Activated CD4-positive, CD25-positive, alpha-beta regulatory T cell (primary cell): ENCODE data around the gene WDHD1.
"Not testable (repeated sequence)": the region's sequence is repeated elsewhere in the genome, so short reads cannot be mapped to it uniquely, and the experiment has no call there.

ENCODE experiments used
- DNase-seq, 4 experiments: peaks; one replicate each; lab custom pipeline; 2025; lab: John Stamatoyannopoulos, UW

The WDHD1 gene

DNA sequence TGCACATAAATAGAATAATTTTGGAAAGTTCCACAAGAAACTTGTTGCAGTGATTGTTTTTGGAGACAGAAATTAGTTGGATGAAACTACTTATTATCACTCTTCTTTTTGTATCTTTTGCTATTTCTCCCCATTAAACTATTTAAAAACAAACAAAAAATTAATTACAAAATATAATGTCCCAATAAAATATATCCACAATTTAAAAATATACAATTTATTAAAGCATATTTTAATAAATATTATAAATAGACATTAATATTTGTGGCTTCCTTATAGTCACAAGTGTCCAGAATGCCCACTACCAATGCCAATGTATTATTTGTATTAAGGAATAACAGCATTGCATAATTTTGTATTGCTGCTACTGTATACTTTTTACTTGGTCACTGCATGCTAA is 71.8 kb downstream of the WDHD1 start:
- no peak for DNase-seq

DNA sequence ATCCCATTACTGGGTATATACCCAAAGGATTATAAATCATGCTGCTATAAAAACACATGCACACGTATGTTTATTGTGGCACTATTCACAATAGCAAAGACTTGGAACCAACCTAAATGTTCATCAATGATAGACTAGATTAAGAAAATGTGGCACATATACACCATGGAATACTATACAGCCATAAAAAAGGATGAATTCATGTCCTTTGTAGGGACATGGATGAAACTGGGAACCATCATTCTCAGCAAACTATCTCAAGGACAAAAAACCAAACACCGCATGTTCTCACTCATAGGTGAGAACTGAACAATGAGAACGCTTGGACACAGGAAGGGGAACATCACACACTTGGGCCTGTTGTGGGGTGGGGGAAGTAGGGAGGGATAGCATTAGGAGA is 73.3 kb downstream of the WDHD1 start:
- DNase-seq, result not testable (repeated sequence)

DNA sequence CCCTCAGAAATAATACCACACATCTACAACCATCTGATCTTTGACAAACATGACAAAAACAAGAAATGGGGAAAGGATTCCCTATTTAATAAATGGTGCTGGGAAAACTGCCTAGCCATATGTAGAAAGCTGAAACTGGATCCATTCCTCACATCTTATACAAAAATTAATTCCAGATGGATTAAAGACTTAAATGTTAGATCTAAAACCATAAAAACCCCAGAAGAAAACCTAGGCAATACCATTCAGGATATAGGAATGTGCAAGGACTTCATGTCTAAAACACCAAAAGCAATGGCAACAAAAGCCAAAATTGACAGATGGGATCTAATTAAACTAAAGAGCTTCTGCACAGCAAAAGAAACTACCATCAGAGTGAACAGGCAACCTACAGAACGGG is 74.1 kb downstream of the WDHD1 start:
- not testable (repeated sequence) for DNase-seq

DNA sequence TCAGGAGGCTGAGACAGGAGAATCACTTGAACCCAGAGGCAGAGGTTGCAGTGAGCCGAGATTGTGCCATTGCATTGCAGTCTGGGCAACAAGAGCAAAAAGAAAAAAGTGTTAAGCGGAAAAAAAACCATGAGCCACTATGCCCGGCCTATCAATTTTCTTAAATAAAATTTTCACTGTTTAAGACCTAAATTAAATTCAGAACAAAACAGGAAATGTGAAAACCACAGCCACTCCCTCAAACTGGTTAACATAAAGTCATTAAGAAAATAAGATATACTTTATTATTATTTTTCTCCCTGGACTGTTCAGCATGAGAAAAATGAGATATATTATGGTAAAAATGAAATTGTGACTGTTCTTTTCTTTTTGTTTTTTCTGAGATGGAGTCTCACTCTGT is 79.7 kb downstream of the WDHD1 start:
- DNase-seq, result no peak

DNA sequence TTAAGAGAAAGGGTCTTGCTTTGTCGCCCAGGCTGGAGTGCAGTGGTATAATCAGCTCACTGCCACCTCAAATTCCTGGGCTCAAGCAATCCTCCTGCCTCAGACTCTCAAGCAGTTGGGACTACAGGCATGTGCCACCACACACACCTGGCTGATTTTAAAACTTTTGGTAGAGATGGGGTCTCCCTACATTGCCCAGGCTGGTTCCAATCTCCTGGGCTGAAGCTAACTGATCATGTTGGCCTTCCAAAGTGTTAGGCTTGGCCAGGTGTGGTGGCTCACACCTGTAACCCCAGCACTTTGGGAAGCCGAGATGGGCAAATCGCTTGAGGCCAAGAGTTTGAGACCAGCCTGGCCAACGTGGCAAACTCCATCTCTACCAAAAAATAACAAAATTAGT is 80.4 kb downstream of the WDHD1 start:
- no peak for DNase-seq

DNA sequence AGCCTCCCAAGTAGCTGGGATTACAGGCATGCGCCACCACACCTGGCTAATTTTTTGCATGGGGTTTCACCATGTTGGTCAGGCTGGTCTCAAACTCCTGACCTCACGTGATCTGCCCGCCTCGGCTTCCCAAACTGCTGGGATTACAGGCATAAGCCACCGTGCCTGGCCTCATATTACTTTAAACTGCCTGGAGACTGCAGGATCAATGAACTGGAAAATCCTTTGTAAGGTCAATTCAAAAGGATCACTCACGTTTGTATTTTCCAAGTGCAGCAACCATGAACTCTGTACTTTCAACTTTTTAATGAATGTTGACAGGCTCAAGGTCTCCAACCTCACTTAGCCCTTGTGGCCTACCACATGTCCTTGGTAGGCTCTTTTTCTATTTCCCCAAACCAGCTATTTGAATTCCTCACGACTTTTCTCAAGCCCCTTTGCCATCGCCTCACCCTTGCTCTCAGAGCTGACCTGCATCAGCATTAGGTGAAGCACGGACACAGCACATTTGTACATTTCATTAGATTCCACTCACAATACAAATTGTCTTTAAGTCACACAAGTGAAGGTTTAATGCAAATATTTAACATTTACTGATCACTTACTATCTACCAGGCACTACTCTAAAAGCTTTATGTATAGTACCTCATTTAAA is 82.0 kb downstream of the WDHD1 start:
- DNase-seq, result no peak

DNA sequence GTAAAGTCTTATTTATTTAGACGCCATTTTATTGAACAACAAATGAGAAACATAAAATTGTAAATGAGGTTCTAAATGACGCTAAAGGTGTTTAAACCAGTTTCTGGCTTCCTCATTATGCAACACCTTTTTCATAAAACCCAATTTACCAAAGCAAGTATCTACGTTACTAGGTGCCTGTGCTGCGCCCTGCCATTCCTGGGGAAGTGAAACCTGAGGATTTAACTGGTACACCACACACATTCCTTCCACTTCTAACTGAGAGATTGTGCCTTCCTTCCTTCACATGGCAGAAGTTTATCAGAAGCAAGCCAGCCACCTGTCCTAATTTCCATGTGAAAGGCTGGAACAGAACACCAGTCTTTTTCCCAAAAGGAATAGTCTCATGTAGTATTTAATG is 84.0 kb downstream of the WDHD1 start:
- no peak for DNase-seq

DNA sequence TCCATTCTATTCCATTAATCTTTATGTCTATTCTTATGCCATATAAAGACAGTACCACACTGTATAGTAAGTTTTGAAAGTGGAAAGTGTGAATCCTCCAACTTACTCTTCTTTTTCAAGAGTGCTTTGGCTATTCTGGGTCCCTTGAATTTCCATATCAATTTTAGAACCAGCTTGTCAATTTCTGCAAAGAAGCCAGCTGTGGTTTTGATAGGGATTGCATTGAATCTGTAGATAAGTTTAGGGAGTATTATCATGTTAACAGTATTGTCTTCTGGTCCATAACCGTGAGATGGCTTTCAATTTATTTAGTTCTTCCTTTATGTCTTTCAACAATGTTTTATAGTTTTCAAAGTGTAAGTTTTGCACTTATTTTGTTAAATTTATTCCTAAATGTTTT is 90.1 kb downstream of the WDHD1 start:
- DNase-seq, result no peak

DNA sequence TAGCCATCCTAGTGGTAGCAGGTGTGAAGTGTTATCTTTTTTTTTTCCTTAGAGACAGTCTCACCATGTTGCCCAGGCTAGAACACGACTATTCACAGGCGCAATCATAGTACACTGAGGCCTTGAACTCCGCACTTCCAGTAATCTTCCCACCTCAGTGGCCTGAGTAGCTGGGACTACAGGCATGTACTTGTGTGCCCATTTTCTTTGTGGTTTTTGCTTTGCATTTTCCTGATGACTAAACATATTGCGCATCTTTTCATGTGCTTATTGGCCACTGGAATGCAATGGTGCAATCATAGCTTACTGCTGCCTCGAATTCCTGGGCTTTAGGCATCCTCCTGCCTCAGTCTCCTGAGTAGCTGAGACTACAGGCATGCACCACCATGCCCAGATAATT is 90.9 kb downstream of the WDHD1 start:
- no peak for DNase-seq

DNA sequence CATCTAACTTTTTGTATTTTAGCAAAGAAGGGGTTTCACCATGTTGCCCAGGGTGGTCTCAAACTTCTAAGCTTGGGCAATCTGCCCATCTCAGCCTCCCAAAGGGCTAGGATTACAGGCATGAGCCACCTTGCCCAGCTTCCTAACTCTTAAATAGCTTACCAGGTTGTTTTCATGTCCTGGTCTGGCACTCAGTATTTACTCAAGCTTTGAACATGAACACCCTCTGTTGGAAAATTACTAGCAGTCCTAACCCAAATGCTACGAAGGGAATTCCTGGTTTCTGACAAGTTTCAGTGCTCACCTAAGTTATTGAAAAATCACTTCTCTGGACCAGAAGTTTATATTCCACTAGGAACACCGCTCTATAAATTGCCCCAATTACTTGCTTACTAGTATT is 91.8 kb downstream of the WDHD1 start:
- no peak for DNase-seq

DNA sequence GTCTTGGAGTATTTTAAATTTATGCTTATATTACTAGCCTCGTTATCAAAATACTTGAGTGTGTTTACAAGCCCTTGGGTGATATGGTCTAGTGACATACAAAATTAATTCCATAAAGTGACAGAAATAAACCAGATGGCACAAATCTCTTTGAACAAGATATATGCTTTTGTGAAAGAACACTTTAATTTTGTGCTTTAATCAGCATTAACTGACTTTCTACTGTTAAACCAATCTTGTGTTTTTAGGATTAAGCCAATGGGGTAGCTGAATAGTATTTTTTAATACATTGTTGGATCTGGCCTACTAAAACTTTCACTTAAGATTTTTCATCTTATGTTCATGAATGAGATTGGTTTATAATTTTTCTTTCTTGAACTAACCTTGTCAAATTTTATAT is 93.9 kb downstream of the WDHD1 start:
- no peak for DNase-seq

DNA sequence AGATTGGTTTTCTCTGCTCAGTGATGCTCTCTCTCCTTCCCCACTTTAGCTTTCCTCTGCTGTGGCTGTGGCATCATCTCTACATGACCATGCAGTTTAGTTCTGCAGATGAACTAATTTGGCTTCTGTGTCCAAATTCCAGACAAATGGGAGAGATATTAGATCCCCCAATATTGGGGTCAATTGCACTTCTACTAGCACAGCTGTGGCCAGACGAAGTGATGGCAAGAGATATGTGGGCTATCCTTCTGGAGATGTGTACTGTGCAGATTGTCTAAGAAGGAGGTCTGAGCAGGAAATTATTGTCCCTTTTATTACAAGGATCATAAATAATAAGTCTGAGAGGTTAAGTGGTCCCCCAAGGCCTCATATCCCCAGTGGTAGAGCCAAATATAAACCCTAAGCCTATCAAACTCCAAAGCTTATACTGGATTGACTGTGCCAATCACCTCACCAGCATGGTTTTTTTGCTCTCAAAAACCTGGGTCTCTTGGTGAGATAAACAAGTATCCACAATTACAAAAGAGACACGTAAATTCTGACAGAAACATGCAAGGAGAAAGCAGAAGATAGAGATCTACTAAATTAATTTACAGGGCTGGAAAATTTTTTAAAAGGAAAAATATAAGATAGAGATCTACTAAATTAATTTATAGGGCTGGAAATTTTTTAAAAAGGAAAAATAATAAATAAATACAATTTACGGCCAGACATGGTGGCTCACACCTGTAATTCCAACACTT is 95.1 kb downstream of the WDHD1 start:
- no peak for DNase-seq

DNA sequence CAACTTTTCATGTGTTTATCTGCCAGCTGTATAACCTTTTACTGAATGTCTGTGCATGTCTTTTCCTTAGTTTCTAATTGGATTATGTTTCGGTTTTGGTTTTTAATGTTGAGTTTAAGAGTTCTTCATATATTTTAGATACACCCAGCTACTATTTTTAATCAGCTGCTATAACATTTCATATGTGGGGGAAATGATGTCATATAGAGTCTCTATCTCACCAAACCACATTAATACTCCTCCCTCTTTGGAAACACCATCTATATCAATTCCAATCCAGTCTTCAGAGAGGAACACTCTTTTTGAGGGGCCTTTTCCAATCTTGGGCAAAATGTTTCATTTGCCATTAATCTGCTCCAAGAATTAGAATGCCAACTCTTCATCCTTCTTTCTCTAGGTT is 95.8 kb downstream of the WDHD1 start:
- DNase-seq, result no peak

DNA sequence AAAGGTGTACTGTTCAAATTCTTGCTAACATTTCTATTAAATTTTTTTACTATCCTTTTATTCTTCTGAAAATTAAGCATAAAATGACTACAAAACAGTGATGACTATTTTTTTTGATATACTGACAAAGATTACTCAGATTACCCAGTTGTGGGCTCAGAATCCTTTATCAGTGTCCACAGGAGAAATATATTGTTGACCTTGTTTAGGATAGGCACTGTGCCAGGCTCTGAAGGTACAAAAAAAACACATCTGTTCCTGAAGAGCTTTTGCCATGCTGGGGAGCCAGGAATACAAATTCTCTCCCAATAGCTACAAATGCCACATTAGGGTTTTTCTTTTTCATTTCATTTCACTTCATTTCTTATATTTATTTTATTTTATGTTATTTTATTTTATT is 97.3 kb downstream of the WDHD1 start:
- no peak for DNase-seq

DNA sequence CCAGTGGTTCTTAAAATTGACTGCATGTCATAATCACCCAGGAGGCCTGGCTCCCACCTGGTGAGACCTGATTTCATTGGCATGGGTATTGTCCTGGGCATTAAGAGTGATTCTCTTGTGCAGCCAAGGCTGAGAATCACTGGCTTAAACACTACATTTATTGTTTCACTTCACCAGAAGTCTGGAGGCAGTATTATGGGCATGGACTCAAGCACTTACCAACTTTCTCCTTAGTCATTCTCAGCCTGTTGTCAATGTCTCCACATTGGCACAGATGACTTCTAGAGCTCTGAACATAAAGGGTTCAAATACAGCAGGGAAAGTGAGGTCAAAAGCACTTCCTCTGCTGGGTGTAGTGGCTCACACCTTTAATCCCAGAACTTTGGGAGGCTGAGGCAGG is 98.7 kb downstream of the WDHD1 start:
- no peak for DNase-seq

DNA sequence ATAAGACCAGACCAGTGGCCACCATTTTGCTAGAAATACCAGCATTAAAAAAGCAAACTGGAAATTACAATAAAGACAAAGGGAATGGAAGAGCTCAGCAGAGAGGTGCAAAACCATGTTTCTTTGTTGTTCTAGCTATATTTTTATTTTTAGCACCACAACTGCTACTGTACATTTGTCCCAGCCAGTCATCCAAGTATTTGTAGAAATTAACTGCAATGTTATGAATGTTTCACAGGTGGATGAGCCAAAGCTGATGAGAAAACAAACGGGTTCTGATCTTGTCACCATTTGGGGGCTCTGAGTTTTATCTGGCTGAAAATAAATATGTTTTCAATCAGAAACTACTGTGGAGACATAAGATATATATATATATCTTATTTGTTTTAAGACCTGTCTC is 99.3 kb downstream of the WDHD1 start:
- DNase-seq, result no peak

DNA sequence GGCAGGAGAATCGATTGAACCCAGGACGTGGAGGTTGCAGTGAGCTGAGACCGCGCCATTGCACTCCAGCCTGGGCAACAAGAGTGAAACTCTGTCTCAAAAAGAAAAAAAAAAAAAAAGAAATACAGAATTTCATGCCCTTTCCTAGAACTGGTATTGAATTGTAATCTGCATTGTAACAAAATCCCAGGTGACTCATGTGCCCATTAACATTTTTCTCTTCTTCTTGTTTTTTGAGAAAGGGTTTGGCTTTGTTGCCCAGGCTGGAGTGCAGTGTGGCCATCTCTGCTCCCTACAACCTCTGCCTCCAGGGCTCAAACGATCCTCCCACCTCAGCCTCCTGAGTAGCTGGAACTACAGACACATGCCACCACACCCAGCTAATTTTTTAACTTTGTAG is 100.3 kb downstream of the WDHD1 start:
- not testable (repeated sequence) for DNase-seq

DNA sequence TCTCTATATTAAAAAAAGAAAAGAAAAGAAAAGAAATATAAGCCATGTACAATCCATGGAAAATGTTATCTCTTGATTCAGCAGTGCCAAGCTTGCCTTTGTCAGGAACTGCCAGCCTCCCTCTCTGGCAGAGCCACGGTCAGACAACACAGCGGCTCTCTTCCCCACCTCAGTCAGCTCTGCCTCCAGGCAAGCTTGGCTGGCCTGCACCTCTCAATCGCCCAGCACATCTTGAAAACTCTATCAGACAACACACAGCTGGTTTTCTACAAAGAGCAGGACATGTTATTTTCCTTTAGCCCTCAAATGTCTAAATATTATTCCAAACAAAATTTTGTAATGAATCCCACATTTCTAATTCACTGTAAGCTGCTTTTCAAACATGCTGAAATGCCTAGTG is 104.3 kb downstream of the WDHD1 start:
- no peak for DNase-seq

DNA sequence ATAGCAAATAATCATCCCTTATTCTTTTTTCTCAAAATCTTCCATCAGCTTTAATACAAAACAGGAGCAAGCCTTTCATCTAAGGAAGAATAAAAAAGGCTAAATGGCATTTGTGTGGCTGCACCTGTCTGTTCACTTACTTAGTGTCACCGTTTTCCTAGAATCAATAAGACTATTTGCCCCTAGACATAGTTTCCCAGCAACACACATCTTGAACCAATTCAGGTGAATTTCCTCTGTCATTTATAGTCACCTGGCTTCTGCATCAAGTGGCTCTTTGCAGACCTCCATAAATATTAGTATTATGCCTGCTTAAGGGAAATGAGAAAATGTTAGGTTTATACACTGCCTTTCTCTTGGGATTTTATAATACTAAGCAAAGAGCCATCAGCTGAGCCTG is 106.8 kb downstream of the WDHD1 start:
- no peak for DNase-seq

DNA sequence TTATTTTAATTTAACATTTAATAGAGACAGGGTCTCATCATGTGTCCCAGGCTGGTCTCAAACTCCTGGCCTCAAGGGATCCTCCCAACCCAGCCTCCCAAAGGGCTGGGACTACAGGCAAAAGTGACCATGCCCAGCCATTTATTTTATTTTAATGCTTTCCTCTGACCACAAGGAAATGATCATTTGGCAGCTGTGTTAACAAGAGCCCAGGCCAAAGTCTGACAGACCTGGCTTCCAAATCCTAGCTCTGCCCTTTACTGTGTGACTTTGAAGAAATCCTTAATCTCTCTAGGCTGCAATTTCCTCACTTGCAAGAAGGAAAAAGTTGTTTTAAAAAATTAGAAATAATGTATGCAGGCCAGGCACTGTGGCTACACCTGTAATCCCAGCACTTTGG is 107.6 kb downstream of the WDHD1 start:
- DNase-seq, result no peak

DNA sequence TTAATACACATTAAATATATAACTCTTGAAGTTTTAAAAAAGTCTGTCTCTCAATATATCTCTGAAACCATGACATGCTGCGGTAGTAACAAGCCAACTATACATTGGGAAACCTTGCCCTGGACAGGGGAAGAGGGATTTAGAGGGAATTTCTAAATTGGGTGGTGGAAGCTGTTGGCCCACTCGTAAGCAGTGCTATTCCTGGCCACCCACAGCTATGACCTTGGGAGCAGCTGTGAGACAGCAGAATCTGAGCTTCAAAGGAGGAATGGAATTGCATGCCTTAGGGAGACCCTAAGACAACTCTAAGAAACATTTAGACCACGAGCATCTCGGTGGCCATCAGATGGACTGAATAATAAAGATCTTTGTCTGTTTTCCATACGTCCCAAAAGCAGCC is 108.5 kb downstream of the WDHD1 start:
- DNase-seq, result no peak

DNA sequence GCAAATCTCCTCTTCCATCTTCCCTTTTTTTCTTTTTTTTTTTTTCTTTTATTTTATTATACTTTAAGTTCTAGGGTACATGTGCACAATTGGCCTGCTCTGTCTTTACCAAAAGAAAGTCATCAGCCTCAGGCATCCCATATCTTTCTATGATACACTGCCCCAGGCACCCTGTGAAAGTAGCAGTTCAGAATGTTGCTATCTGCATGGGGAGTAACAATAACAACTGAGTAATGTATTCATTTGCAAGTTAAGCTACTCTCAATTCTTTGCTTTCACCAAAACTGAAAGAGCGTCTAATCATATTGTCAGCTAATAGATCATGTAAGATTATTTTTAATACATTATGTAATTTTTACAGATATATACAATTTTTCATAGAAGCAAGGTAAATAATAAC is 110.8 kb downstream of the WDHD1 start:
- DNase-seq, result no peak

DNA sequence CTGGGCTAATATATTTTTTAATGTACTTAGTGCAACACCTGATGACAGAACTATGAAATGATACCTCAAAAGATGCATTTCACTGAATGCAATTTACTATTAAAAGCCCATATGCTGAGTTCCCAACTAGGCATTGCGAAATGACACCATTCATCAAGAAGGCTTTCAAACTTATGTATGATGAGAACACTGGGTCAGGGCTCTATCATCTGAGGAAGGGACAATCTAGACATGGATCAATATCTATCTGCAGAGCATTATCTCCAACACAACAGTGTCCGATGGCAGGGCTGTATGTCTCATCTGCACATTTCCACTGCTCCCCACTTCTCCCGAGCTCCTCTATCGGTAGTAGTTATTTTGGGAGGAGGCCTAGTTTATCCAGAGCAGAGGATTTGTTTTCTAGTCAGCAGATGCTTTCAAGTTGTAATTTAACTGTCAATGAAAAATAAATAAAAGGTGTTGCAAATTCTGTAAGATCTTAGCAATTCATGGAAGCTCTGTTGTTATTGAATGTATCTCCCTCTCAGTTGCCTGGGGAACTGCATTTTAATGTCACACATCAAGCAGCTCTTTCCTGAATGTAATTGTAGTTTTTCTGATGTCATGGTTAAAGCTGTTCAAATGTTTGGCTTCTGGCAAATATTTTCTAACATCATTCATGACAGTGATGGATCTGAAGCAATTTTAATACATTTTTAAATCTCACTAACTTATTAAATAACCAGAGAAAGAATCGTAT is 116.9 kb downstream of the WDHD1 start:
- DNase-seq, result no peak
